Osteoblast (primary cell): ENCODE measurements around the gene TM9SF4. TPM values are rescaled to one million over a fixed set of nuclear protein-coding genes. Genes with fewer than 3 reads are reported as not detected.
"Not testable (repeated sequence)": the region's sequence is repeated elsewhere in the genome, so short reads cannot be mapped to it uniquely, and the experiment has no call there.

Source experiments
- DNase-seq: peaks from one replicate; pipeline ENCODE4 v3.0.0; 2011; ENCODE audit warnings: low spot score, mixed read lengths; ENCODE audit not compliant: insufficient read length; ENCODE audit errors: missing footprints
- H2AFZ ChIP-seq: 2 replicates; pipeline ENCODE4 v1.6.0; 2011; ENCODE audit warnings: mild to moderate bottlenecking, low read length
- H3K27ac ChIP-seq: 2 replicates; pipeline ENCODE4 v1.5.1; 2011; ENCODE audit warnings: mild to moderate bottlenecking, low read depth, low read length, moderate library complexity
- H3K27me3 ChIP-seq: 2 replicates; pipeline ENCODE4 v1.6.0; 2012; ENCODE audit warnings: mild to moderate bottlenecking, control low read depth, inconsistent platforms, low read length, moderate library complexity; ENCODE audit not compliant: insufficient read depth
- H3K36me3 ChIP-seq: 2 replicates; pipeline ENCODE4 v1.5.1; 2011; ENCODE audit warnings: mild to moderate bottlenecking, low read length, control low read depth, moderate library complexity; ENCODE audit not compliant: insufficient read depth
- H3K4me1 ChIP-seq: 2 replicates; pipeline ENCODE4 v1.5.1; 2011; ENCODE audit warnings: mild to moderate bottlenecking, low read length, control low read depth, moderate library complexity; ENCODE audit not compliant: insufficient read depth
- H3K4me2 ChIP-seq: 2 replicates; pipeline ENCODE4 v1.6.0; 2011; ENCODE audit warnings: mild to moderate bottlenecking, low read length; ENCODE audit not compliant: insufficient read depth
- H3K4me3 ChIP-seq: fragments of 200-600 bp; sonication (generic); 3 replicates; pipeline ENCODE4 v1.5.1; 2012; ENCODE audit warnings: mild to moderate bottlenecking, low read length, inconsistent platforms; ENCODE audit not compliant: insufficient read depth
- H3K79me2 ChIP-seq: 2 replicates; pipeline ENCODE4 v1.6.0; 2012; ENCODE audit warnings: mild to moderate bottlenecking, low read length, control low read depth, inconsistent platforms; ENCODE audit not compliant: insufficient read depth
- H3K9me3 ChIP-seq: 2 replicates; pipeline ENCODE4 v1.5.1; 2011; ENCODE audit warnings: low read depth, low read length, control low read depth
- H4K20me1 ChIP-seq: 2 replicates; pipeline ENCODE4 v1.6.0; 2012; ENCODE audit warnings: mild to moderate bottlenecking, low read length, control low read depth; ENCODE audit not compliant: insufficient read depth
- total RNA-seq: library from RNA; depleted of rRNA; stranded (reverse); fragments of >200 nt; gene quantifications from 2 replicates; pipeline ENCODE4 v1.2.3, GENCODE V29; 2012
- TF ChIP-seq, protein P1 (sequence below): IDR thresholded peaks from 2 replicates; pipeline ENCODE4 v1.5.1; 2011; ENCODE audit warnings: mild to moderate bottlenecking, low read depth, low read length, moderate library complexity; ENCODE audit errors: extremely low read depth

Gene TM9SF4
- total RNA-seq, 1 donor: 48.1 TPM

DNA sequence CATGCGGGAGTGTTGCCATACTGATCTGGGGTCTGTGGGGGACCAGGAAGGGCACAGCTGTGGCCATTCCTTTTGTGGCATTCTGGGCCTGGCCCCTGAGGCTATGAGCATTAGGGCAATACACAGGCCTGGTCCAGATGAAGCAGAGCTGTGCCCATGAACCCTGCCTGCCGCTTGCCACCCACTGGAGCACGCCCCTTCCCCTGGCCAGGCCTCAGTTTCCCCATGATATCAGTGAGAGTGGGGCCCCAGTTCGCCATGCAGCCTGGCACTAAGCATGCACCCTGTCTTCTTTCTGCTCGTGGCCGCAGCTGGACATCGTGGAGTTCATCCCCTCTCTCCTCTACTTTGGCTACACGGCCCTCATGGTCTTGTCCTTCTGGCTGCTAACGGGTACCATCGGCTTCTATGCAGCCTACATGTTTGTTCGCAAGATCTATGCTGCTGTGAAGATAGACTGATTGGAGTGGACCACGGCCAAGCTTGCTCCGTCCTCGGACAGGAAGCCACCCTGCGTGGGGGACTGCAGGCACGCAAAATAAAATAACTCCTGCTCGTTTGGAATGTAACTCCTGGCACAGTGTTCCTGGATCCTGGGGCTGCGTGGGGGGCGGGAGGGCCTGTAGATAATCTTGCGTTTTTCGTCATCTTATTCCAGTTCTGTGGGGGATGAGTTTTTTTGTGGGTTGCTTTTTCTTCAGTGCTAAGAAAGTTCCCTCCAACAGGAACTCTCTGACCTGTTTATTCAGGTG lies 55.6 kb downstream of the TM9SF4 start:
- H3K79me2 ChIP-seq: no peaks in the 10 kb centered on the region
- peaks cover 7% of the 10 kb centered on the region for H3K4me1 ChIP-seq
- H3K36me3 ChIP-seq: peaks cover 49% of the 10 kb centered on the region
- H2AFZ ChIP-seq: no peak overlapping the region
- TF ChIP-seq, protein P1, sequence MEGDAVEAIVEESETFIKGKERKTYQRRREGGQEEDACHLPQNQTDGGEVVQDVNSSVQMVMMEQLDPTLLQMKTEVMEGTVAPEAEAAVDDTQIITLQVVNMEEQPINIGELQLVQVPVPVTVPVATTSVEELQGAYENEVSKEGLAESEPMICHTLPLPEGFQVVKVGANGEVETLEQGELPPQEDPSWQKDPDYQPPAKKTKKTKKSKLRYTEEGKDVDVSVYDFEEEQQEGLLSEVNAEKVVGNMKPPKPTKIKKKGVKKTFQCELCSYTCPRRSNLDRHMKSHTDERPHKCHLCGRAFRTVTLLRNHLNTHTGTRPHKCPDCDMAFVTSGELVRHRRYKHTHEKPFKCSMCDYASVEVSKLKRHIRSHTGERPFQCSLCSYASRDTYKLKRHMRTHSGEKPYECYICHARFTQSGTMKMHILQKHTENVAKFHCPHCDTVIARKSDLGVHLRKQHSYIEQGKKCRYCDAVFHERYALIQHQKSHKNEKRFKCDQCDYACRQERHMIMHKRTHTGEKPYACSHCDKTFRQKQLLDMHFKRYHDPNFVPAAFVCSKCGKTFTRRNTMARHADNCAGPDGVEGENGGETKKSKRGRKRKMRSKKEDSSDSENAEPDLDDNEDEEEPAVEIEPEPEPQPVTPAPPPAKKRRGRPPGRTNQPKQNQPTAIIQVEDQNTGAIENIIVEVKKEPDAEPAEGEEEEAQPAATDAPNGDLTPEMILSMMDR: no peak
- H3K27me3 ChIP-seq: no peaks in the 10 kb centered on the region
- H3K27ac ChIP-seq: no peak overlapping the region
- no peaks in the 10 kb centered on the region for H3K9me3 ChIP-seq
- DNase-seq: peak; percentile 17
- H4K20me1 ChIP-seq: no peaks in the 10 kb centered on the region
- no peak overlapping the region for H3K4me2 ChIP-seq
- no peak overlapping the region for H3K4me3 ChIP-seq

DNA sequence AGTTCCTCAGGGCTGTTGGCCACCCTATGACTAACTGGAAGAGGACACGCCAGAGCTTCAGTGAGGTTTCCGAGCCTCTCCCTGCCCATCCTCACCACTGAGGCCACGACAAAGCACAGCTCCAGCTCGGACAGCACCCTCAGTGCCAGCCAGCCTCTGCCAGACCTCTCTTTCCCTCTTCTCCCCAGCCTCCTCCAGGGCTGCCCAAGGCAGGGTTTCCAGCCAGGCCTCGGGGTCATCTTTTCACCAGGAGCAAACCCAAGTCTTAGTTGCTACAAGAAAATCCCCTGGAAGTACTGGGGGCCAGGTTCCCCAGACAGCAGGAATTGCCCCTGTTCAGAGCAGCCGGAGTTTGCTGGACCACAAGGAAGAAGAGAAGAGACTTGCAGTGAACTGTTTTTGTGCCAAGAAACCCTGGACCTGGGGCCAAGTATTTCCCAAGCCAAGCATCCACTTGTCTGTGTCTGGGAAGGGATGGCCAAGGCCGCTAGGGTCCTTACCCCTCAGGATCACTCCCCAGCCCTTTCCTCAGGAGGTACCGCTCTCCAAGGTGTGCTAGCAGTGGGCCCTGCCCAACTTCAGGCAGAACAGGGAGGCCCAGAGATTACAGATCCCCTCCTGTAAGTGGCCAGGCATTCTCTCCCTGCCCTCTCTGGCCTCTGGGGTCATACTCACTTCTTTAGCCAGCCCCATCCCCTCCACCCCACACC lies 56.5 kb downstream of the TM9SF4 start:
- Histone ChIP-seq H3K4me2 (no peak overlapping the region), H3K79me2 (no peaks in the 10 kb centered on the region), H2AFZ (no peak overlapping the region), H3K9me3 (no peaks in the 10 kb centered on the region), H3K36me3 (peaks cover 46% of the 10 kb centered on the region), H3K27ac (no peak overlapping the region), H4K20me1 (no peaks in the 10 kb centered on the region), H3K4me3 (no peak overlapping the region), H3K27me3 (no peaks in the 10 kb centered on the region), H3K4me1 (peaks cover 7% of the 10 kb centered on the region)
- TF ChIP-seq, protein P1: no peak
- peak; percentile 17 for DNase-seq

DNA sequence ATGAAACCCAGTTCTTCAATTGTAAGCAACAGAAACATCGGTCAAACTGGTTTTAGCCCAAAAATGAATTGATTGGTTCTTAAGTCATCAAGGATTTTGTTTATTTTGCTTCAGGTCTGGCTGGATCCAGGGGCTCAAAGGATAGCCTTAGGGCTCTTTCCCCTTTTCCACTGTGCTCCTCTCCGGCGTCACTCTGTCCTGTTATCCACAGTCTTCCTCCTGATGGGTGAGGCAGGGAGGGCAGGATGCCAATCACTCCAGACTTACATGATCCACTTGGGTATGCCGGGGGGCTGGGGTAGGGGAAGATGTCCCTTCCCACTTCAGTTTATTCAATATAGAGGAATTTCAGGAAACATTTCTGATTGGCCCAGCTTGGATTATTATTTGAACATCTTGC lies 58.0 kb downstream of the TM9SF4 start:
- TF ChIP-seq, protein P1: no peak
- no peaks in the 10 kb centered on the region for H3K79me2 ChIP-seq
- H4K20me1 ChIP-seq: no peaks in the 10 kb centered on the region
- peak; percentile 39 for DNase-seq
- H3K4me2 ChIP-seq: no peak overlapping the region
- no peaks in the 10 kb centered on the region for H3K27me3 ChIP-seq
- peaks cover 7% of the 10 kb centered on the region for H3K4me1 ChIP-seq
- H3K36me3 ChIP-seq: peaks cover 31% of the 10 kb centered on the region
- no peaks in the 10 kb centered on the region for H3K9me3 ChIP-seq
- no peak overlapping the region for H3K4me3 ChIP-seq
- H2AFZ ChIP-seq: no peak overlapping the region
- H3K27ac ChIP-seq: no peak overlapping the region

DNA sequence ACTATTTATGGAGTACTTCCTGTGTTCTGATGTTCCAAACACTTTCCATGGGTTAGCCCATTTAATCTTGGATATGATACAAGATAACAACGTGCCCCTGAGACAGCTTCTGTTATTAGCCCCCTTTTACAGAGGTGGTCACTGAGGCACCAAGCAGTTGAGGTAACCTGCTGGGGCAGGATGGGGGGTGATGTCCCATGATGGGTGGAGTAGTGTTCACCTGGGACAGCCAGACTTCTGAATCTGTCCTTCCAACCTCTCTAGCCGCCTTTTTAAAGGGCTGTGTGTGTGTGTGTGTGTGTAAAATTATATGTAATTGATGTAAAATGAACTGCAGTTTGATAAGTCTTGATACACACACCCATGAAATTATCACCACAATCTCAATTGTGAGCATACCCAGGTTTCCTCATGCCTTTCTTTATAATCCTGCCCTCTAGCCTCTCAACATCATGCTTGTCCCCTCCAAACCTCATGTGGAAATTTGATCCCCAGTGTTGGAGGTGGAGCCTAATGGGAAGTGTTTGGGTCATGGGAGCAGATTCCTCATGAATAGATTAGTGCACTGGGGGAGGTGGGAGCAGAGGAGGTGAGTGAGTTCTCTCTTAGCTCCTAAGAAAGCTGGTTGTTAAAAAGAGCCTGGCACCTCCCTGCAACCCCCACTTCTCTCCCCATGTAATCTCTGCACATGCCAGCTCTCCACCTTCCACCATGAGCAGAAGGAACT lies 58.8 kb downstream of the TM9SF4 start:
- H3K4me1 ChIP-seq: peaks cover 7% of the 10 kb centered on the region
- TF ChIP-seq, protein P1: no peak
- no peak overlapping the region for H3K4me3 ChIP-seq
- no peak overlapping the region for H3K4me2 ChIP-seq
- no peak overlapping the region for H3K27ac ChIP-seq
- peaks cover 25% of the 10 kb centered on the region for H3K36me3 ChIP-seq
- no peaks in the 10 kb centered on the region for H3K79me2 ChIP-seq
- peak; percentile 15 for DNase-seq
- no peaks in the 10 kb centered on the region for H3K27me3 ChIP-seq
- no peak overlapping the region for H2AFZ ChIP-seq
- no peaks in the 10 kb centered on the region for H4K20me1 ChIP-seq
- H3K9me3 ChIP-seq: no peaks in the 10 kb centered on the region

DNA sequence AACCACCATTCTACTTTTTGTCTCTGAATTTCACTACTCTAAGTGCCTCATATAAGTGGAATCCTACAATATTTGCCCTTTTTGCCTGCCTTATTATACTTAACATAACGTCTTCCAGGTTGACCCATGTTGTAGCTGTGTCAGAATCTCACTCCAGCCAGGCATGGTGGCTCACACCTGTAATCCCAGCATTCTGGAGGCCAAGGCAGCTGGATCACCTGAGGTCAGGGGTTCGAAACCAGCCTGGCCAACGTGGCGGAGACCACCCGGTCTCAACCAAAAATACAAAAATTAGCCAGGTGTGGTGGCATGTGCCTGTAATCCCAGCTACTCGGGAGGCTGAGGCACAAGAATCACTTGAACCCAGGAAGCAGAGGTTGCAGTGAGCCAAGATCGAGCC lies 68.2 kb downstream of the TM9SF4 start:
- peak; percentile 6 for DNase-seq
- not testable (repeated sequence) for H4K20me1 ChIP-seq, H3K27me3 ChIP-seq, H3K27ac ChIP-seq, H3K36me3 ChIP-seq, H3K79me2 ChIP-seq, H3K4me3 ChIP-seq, H3K9me3 ChIP-seq, H3K4me1 ChIP-seq, H3K4me2 ChIP-seq, H2AFZ ChIP-seq
